Measurements from ENCODE around the gene UTRN. TPM values are rescaled to one million over a fixed set of nuclear protein-coding genes. Genes with fewer than 3 reads are reported as not detected.

UTRN gene
- total RNA-seq, 1 donor, result 132 TPM

DNA sequence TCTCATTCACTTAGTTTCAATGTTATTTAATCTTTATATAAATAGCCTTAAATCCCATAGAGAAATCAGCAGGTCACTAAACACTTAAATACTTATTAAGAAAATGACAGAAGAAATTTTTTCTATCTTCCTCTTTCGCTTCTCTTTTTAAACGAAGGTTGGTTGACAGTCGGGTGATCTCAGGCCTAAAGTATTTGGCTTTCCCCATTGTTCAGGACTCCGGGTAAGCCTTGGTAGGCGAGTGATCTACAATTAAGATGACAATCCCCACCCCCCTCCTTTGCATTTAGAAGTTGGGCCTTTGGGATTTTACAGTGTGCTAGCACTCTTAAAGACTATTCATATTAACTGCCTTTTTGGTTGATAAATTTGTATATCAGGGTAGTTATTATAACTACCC lies 19.7 kb upstream of the UTRN start:
- TF ChIP-seq, protein P1, sequence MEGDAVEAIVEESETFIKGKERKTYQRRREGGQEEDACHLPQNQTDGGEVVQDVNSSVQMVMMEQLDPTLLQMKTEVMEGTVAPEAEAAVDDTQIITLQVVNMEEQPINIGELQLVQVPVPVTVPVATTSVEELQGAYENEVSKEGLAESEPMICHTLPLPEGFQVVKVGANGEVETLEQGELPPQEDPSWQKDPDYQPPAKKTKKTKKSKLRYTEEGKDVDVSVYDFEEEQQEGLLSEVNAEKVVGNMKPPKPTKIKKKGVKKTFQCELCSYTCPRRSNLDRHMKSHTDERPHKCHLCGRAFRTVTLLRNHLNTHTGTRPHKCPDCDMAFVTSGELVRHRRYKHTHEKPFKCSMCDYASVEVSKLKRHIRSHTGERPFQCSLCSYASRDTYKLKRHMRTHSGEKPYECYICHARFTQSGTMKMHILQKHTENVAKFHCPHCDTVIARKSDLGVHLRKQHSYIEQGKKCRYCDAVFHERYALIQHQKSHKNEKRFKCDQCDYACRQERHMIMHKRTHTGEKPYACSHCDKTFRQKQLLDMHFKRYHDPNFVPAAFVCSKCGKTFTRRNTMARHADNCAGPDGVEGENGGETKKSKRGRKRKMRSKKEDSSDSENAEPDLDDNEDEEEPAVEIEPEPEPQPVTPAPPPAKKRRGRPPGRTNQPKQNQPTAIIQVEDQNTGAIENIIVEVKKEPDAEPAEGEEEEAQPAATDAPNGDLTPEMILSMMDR (IDR thresholded peaks at IDR 0.05; ENCODE audit: insufficient read depth, low read depth, low read length), result no peak
- H3K4me3 ChIP-seq (ENCODE audit: low read depth, low read length), result no peak overlapping the region

DNA sequence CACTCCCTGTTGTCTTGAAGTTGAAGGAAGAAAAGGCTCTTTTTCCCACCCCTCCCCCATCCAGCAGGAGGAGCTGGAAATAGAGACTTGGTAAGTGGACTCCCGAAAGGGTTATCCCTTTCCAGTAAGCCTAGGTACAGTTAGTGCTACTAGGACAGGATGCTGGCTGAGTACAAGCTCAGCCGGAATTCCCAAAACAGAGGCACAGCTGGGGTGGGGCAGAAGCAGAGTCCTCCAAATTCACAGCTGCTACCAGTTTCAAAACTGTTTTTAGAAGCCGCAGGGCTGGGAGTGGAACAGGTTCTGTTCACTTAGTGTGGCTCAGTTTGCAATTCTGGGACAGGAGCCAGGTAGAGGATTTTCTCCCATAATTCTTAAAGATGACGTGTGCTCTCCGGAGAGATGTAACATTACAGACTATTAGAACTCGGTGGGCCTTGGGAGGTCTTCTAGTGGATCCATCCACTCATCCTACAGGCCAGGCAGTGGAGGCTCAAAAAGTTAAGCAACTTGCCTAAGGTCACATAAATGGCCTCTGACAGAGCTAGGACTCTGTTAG lies 19.0 kb upstream of the UTRN start:
- TF ChIP-seq, protein P1 (IDR thresholded peaks at IDR 0.05; ENCODE audit: insufficient read depth, low read depth, low read length), result no peak
- H3K4me3 ChIP-seq (ENCODE audit: low read depth, low read length), result no peak overlapping the region
- DNase-seq (ENCODE audit: low read depth), result peak; percentile 83

More for the DNA sequence above, 19.7 kb upstream of the UTRN start:
- peak; percentile 43 for DNase-seq (ENCODE audit: low read depth)

DNA sequence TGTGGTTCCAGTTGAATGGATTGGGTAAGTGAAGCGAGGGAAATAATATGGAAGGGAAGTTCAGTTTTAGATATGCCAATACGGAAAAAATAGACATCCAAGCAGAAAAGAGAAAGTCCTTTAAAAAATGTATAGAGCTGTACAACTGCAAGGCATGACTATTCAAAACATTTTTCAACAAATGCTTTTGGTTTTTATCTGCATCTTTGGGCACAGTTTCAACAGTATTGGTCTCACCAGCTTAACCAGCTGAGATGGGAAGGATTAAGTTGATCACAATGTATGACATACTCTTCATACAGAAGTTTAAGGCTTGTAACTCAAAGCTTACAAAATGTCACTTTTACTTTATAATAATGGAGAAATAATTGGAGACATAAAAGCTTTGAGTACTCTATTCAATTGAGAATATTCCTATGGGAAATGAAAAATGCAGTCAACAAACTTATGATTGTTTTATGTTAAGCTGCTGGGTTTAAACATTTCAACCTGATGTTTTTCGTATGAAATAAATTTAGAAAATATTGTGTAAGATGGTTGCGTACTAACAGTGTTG lies 16.3 kb upstream of the UTRN start:
- no peak for DNase-seq (ENCODE audit: low read depth)
- TF ChIP-seq, protein P1 (IDR thresholded peaks at IDR 0.05; ENCODE audit: insufficient read depth, low read depth, low read length), result no peak
- H3K4me3 ChIP-seq (ENCODE audit: low read depth, low read length), result no peak overlapping the region

DNA sequence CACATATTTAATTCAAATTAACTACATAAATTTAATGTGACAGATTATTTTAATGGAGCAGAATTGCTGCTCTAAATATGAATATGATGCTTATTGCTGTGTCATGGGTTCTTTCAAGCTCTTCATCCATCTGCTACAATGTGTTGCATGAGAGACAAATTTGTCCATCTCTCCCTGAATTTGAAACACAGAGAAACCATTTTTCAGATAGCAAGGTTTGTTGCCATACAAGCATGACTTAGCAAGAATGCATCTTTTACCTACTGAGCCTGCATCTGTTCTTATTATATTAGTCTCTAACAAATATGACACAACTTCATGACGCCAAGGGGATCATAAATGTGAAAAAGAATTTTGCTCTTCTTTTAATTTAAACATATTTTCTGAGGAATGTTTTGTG lies 8.0 kb upstream of the UTRN start:
- DNase-seq (ENCODE audit: low read depth), result no peak
- no peak overlapping the region for H3K4me3 ChIP-seq (ENCODE audit: low read depth, low read length)
- TF ChIP-seq, protein P1 (IDR thresholded peaks at IDR 0.05; ENCODE audit: insufficient read depth, low read depth, low read length), result no peak

DNA sequence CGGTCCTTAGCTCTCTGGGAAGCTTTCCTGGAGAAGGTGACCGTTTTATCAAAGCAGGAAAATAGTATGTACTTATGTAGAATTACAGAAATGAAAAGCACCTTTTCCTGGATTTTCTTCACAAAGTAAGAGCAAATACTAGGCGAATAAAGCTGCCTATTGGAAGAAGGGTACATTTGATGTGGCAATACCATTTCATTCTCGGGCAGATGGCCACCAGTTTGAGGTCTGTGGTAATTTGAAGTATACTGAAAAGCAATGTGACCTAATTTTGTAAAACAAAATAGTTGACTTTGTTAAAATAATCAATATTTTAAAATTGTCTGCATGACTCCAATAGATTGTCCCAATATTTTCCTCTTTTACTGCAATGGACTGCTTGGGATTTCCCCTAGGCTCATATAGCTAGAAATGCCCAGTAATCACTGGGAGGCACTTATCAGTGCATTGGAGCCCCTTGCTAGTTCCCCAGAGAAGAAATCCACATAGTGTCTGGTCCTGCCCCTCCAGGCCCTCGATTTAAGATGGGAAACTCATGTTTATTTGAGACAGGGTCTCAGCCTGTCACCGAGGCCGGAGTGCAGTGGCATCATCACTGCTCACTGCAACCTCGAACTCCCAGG lies 7.4 kb upstream of the UTRN start:
- H3K4me3 ChIP-seq (ENCODE audit: low read depth, low read length), result no peak overlapping the region
- TF ChIP-seq, protein P1 (IDR thresholded peaks at IDR 0.05; ENCODE audit: insufficient read depth, low read depth, low read length), result no peak
- DNase-seq (ENCODE audit: low read depth), result no peak

DNA sequence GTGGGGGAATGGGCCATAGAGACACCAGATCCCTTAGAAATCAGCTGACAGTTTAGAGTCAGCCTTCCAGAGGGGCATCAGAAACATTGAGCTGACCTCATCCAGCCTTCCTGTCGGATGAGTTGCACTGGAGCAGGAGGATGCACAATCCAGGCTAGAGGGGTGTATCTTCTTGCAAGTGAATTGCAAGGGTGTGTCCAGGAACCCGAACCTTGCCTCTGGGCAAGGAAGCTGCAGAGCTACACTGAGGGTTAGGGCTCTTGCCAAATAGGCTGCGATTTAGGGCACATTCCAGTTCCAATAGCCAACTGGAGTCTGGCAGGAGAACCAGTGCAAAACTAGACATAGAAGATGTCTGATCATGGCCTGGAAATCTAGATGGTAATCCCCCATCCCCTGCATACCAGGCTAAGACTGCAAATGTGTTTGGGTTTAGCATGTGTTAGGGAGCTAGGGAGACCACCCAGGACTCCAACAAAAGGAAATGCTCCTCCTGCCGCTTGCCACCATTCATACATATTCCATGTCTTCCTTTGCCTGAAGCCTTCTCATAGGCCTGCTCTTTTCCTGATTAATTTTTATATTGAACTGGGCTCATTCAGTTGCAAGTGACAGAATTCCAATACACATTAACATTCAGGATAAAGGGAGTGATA lies 6.3 kb upstream of the UTRN start:
- H3K4me3 ChIP-seq (ENCODE audit: low read depth, low read length), result no peak overlapping the region
- TF ChIP-seq, protein P1 (IDR thresholded peaks at IDR 0.05; ENCODE audit: insufficient read depth, low read depth, low read length), result no peak
- DNase-seq (ENCODE audit: low read depth), result no peak
